A549 (cell line): Measurements from ENCODE around the gene PPP2R3B.

Source experiments
- HMGXB4 ChIP-seq: fragments of 250-450 bp; sonication (Bioruptor Pico); IDR thresholded peaks from 2 replicates; pipeline ENCODE4 v1.5.0; 2021; ENCODE audit warnings: mild to moderate bottlenecking, moderate library complexity, borderline replicate concordance
- RCOR1 ChIP-seq: fragments of 150-350 bp; IDR thresholded peaks from 2 replicates; pipeline ENCODE4 v1.6.1; 2014; ENCODE audit warnings: antibody characterized with exemption, low read length, low read depth

GRCh38 chrX:372856-373640 is 13.7 kb downstream of the PPP2R3B start:
- TF ChIP-seq HMGXB4 (CRISPR knock-in tag): no peak
- TF ChIP-seq RCOR1: no peak
